Parathyroid adenoma (tissue), 2 donors: Measurements from ENCODE around the gene GTF2A1L.

Experiments
- H2AFZ ChIP-seq: fragments of 300-600 bp; sonication (generic); one replicate; pipeline ENCODE4 v1.7.0; 2017; ENCODE audit warnings: antibody characterized with exemption, mild to moderate bottlenecking
- H3K27ac ChIP-seq: fragments of 300-600 bp; sonication (generic); one replicate; pipeline ENCODE4 v1.7.0; 2017
- H3K27me3 ChIP-seq: fragments of 300-600 bp; sonication (generic); one replicate; pipeline ENCODE4 v1.7.0; 2017; ENCODE audit warnings: low read length; ENCODE audit not compliant: control insufficient read depth, insufficient read depth
- H3K36me3 ChIP-seq: fragments of 300-600 bp; sonication (generic); one replicate; pipeline ENCODE4 v1.7.0; 2017; ENCODE audit warnings: low read length; ENCODE audit not compliant: control insufficient read depth, insufficient read depth
- H3K4me1 ChIP-seq: fragments of 300-600 bp; sonication (generic); one replicate; pipeline ENCODE4 v1.7.0; 2017; ENCODE audit warnings: control low read depth
- H3K4me2 ChIP-seq: fragments of 300-600 bp; sonication (generic); one replicate; pipeline ENCODE4 v1.7.0; 2017; ENCODE audit warnings: low read length
- H3K4me3 ChIP-seq: fragments of 300-600 bp; sonication (generic); one replicate; pipeline ENCODE4 v1.7.0; 2017; ENCODE audit warnings: low read depth, low read length
- H3K79me2 ChIP-seq: fragments of 300-600 bp; sonication (generic); one replicate; pipeline ENCODE4 v1.7.0; 2017; ENCODE audit warnings: control low read depth
- H3K9ac ChIP-seq: fragments of 300-600 bp; sonication (generic); one replicate; pipeline ENCODE4 v1.7.0; 2017; ENCODE audit warnings: mild to moderate bottlenecking
- H3K9me3 ChIP-seq: fragments of 300-600 bp; sonication (generic); one replicate; pipeline ENCODE4 v1.7.0; 2017; ENCODE audit warnings: low read length; ENCODE audit not compliant: control insufficient read depth
- CTCF ChIP-seq: fragments of 300-600 bp; sonication (generic); IDR thresholded peaks from one replicate; pipeline ENCODE4 v1.7.0; 2017; ENCODE audit warnings: antibody characterized with exemption, mild to moderate bottlenecking
- donor health status: primary hyperparathyroidism.

The GTF2A1L gene

DNA sequence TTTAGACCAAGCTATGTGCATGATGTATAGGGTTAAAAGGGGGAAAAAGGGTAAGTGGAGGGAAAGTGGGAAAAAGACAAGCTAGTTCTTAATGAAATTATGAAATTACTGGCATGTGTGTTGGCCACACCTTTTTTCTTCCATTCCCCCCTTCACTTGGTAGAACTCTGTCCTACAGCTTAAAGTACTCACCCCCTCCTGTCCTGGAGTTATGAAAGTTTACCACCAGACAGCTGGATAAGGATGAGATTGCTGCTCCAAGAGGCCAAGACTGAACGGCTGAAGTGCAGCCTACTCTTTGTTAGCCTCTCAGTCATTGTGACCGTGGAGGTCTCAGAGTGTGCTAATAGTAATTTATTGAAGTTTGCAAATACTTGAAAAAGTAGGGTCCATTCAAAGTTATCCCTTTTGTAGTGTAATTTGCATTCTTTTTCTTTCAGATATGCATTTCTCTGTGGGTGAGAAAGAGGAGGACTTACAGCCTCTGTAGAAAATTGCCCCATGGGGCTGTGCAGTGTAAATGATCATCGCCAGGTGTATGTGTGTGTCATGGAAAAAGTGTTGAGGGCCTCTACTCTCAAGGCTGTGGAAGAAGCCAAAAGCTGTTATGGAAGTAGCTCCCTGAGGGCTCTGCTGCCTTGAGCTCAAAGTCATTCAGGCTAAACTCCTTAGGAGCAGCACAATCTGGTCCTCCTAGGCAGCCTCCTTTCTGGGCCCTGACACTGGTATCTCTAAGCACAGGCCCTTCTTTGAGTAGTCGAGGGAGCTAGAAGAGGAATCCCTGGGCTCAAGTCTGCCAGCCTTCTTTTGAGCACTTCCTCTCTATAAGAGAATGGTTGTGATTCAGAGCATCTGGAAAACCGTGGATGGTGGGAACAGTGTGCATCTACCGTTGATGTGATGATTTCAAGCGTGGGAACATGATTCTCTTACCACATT is 91.7 kb downstream of the GTF2A1L start:
- H3K9ac ChIP-seq = no peak overlapping the region
- no peak for TF ChIP-seq CTCF
- H3K79me2 ChIP-seq = no peaks in the 10 kb centered on the region
- no peak overlapping the region for H3K27ac ChIP-seq
- H2AFZ ChIP-seq = no peak overlapping the region
- H3K4me1 ChIP-seq = no peaks in the 10 kb centered on the region
- no peak overlapping the region for H3K4me3 ChIP-seq
- H3K27me3 ChIP-seq = no peaks in the 10 kb centered on the region
- no peak overlapping the region for H3K4me2 ChIP-seq
- no peaks in the 10 kb centered on the region for H3K9me3 ChIP-seq
- no peaks in the 10 kb centered on the region for H3K36me3 ChIP-seq

DNA sequence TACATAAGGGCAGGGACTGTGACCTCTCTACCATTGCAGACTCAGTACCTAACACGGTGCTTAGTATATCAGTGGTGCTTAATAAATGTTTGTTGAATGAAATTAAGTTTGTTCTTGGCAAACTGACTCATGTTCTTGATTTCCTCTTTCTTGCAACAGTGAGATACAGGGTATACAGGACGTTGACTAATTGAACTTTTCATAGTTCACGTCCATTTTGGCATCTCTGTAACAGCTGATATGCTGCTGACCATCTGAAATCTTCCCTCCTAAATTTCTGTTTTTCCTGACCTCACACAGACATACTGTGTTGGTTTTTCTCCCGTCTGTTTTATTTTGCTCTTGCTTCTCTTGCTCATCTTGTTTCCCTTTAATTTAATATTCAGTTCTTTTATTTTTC is 93.7 kb downstream of the GTF2A1L start:
- no peak overlapping the region for H3K9ac ChIP-seq
- no peak overlapping the region for H3K4me3 ChIP-seq
- H3K27me3 ChIP-seq = no peaks in the 10 kb centered on the region

DNA sequence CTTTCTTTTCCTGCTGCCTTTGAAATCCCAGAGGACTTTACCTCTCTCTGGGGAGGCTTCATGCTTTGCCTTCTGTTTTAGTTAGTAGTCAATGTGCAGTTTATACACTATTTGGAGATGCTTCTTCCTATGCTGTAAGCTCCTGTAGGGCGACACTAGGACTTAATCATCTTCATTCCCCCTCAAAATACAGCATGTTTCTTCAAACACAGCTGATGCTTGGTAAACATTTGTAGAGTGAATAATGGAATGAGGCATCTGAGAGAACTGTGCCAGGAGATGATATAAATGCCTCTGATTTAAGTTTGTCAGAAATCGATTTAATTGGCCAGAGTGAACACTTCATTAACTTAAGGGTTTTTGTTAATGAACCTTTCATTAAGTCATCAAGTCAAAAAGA is 94.5 kb downstream of the GTF2A1L start:
- H3K36me3 ChIP-seq = no peaks in the 10 kb centered on the region
- H3K4me2 ChIP-seq = no peak overlapping the region
- H3K9me3 ChIP-seq = no peaks in the 10 kb centered on the region
- no peak overlapping the region for H2AFZ ChIP-seq
- no peaks in the 10 kb centered on the region for H3K79me2 ChIP-seq
- no peak overlapping the region for H3K27ac ChIP-seq
- no peaks in the 10 kb centered on the region for H3K27me3 ChIP-seq
- no peak for TF ChIP-seq CTCF
- no peaks in the 10 kb centered on the region for H3K4me1 ChIP-seq
- H3K9ac ChIP-seq = no peak overlapping the region
- H3K4me3 ChIP-seq = no peak overlapping the region

More for the DNA sequence above, 93.7 kb downstream of the GTF2A1L start:
- Histone ChIP-seq H3K4me1 (no peaks in the 10 kb centered on the region), H3K36me3 (no peaks in the 10 kb centered on the region), H3K4me2 (no peak overlapping the region), H2AFZ (no peak overlapping the region), H3K9me3 (no peaks in the 10 kb centered on the region), H3K79me2 (no peaks in the 10 kb centered on the region), H3K27ac (no peak overlapping the region)
- no peak for TF ChIP-seq CTCF

- Histone ChIP-seq H3K4me2 (no peak overlapping the region), H3K36me3 (no peaks in the 10 kb centered on the region), H3K9me3 (no peaks in the 10 kb centered on the region), H3K4me3 (no peak overlapping the region), H3K9ac (no peak overlapping the region), H3K79me2 (no peaks in the 10 kb centered on the region), H2AFZ (no peak overlapping the region), H3K4me1 (no peaks in the 10 kb centered on the region), H3K27ac (no peak overlapping the region), H3K27me3 (no peaks in the 10 kb centered on the region)
- no peak for TF ChIP-seq CTCF
These were observed 96.0 kb downstream of the GTF2A1L start for GRCh38 chr2:48713647-48714046.

DNA sequence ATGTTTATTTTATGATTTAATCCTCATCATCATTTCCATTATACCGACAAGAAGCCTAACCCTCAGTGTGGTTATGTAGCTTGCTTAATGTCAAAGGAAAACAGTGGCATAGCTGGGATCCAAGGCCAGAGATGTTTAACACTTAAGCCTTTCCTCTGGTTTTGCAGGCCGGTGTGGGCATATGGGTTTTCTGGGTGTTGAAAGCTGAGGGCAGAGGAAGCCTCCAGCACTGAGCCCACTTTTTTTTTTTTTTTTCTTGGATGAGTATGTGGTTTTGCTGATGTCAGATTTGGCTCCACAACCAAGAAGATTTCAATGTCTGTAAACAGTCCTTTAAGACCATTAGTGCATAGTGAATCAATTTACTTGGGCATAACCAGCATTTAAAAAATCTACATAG is 96.6 kb downstream of the GTF2A1L start:
- TF ChIP-seq CTCF = no peak
- Histone ChIP-seq H3K4me3 (no peak overlapping the region), H3K9me3 (no peaks in the 10 kb centered on the region)

More for the DNA sequence above, 96.6 kb downstream of the GTF2A1L start:
- Histone ChIP-seq H3K9ac (no peak overlapping the region), H3K79me2 (no peaks in the 10 kb centered on the region), H3K36me3 (no peaks in the 10 kb centered on the region), H3K4me1 (no peaks in the 10 kb centered on the region), H2AFZ (no peak overlapping the region), H3K4me2 (no peak overlapping the region), H3K27me3 (no peaks in the 10 kb centered on the region), H3K27ac (no peak overlapping the region)
